ENCODE measurements around the gene NR5A1.

Gene NR5A1

DNA sequence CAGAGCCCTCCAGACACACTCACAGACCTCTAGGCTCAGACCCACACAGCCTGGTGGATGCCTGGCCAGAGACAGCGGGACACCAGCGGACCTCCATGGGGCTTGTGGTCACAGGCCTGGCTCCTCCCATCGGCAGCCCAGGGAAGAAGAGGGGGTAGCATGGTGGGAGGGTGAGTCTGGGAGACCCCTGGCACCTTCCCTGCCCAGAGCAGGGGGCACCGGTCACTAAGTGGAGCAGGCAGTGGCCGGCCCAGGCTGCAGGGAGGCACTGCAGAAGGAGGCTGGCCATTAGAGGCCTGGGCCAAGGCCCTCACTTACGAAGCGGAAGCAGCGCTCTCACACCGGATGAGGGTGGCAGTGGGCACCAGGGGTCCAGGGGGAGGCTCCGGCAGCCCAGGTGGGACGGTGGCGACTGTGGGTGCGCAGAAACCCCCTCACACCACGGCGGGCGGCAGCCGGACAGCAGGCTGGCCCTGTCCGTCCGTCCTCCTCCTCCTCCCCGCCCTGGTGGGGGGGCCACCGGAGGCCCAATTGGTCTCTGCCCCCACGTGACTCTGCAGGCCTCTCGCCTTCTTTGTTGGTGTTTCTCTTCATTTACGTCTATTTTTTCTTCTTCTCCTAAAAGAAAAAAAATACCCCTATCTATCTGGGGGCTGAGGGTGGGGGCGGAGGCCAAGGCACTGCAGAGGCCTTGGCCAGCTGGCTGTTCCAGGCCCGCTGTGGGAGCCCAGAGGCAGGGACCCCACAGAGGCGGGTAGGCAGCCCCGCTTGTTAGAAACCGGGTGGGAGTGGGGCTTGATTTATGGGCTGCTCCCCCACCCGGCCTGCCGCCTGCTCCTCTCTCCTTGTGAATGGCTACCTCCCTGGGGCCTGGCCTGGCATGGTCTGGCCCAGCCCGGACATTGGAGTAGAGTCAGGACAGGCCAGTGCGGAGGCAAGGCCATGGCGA, at the start of gene NR5A1:
TSS of gene NR5A1 (minus strand) at position 469 of the 949 bp plus-strand sequence. CDS start 4,004 bp downstream, outside the sequence.
- DNase-seq, result no peak

DNA sequence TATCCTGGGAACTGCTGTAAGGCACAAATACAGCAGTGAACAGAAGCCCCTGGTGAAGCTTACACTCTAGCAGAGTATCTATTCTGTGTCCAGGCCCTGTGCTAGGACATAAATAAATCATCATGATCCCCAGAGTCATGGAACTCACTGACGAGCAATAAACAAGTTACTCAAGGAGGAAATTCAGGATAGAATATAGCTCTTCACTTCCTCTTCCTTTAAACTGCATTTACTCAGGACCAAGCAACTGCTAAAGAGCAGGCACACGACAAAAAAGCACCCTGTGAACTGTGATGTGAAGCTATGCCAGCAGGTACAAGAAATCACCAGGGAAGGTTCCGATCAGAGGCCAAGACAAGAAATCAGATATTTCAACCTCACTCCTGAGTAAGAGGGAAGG, 47.8 kb upstream of the NR5A1 start:
- no peak for DNase-seq

DNA sequence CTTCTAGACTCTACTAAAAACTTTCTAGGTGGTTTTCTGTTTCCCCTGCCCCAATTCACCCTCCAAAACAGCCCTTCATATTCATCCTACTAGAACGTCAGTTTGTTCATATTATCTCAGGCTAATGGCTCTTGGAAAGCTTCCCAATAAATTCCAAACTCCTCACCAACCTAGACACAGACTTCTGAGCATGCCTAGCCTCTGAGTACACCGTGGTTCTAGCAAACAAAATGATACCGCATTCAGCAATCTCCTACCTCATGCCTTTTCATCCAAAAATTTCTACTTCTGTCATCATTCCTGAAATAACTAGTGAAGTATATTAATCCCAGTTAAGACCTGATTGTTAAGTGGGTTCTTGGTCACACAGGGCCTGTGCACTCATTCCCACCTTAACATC, 46.5 kb upstream of the NR5A1 start:
- DNase-seq, result no peak

GRCh38 chr9:124552273-124552605, 45.0 kb upstream of the NR5A1 start:
- DNase-seq, result no peak

GRCh38 chr9:124551472-124552272, 44.5 kb upstream of the NR5A1 start:
- peak; percentile 32 to 47 for DNase-seq

DNA sequence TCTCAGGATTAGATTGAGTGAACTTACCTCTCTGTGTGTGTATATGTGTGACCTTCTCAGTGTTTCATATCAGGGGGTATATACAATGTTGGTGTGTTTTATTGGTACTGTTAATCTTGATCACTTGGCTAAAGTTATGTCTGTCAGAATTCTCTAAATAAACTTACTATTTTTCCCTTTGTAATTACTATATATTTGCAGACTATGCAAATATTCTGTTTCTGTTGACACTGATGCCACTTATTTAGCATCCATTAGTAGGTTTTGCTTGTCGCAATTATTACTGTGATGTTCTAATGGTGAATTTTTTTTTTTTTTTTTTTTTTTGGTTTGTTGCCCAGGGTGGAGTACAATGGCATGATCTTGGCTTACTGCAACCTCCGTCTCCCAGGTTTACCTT, 42.9 kb upstream of the NR5A1 start:
- no peak for DNase-seq

- DNase-seq, result no peak
These were observed 41.8 kb upstream of the NR5A1 start for GRCh38 chr9:124549016-124549415.

DNA sequence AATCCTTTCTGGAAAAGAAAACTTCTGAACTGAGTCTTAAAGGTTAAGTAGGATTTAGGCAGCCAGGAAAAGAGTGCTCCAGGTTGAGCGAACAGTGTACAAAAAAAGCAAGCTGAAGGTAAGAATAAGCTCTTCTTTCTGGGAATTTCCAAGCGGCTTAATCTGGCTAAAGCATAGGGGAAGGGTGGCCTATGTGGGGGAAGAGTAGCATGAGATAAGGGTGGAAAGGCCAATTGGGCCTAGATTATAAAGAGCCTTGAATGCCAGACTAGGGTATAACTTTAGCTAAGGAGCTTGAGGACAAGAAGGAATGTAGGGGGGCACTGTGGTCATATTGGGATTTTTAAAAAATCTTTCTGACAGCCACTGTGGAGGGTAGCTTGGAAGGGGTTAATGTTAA, 37.3 kb upstream of the NR5A1 start:
- DNase-seq, result no peak

GRCh38 chr9:124541824-124542223, 34.6 kb upstream of the NR5A1 start:
- no peak for DNase-seq

DNA sequence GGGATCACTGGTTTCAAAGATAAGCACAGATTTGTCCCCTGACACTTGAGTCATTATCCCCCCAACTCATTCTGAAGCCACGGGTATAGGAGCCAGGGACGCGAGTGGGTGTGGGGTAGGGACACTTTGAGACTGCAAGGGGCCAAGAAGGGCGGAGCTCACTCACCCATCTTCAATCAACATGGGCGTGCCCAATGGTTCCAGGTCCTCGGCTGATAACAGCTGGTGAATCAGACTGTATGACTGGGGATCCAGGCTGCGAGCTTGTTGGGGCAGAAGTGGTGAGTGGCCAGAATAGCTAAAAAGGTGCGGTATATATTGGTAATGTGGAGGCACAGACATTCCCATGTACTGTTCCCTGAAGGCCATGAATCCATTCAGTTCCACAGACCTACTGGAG, 30.7 kb upstream of the NR5A1 start:
- no peak for DNase-seq

- DNase-seq, result no peak
These were observed 28.6 kb upstream of the NR5A1 start for GRCh38 chr9:124535846-124536245.

GRCh38 chr9:124532897-124533296, 25.7 kb upstream of the NR5A1 start:
- DNase-seq, result no peak

DNA sequence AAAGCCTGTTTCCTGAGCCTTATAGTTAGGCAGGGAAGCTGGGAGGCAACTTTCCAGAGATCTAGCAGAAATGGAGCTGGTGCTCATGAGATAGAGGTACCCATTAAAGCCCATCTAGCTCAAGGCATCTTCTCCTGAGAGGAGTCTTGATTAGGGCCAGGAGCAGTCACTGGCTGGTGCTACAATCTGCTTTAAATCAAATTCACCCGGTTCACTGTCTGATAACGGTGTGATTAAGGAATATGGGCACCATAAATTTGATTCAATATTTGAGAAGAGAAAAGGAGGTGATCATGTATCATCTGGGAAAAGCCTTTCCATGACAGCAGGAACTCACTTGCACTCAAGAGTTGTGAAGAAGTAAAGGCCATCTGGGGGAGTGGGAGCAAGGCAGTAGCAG, 23.9 kb upstream of the NR5A1 start:
- no peak for DNase-seq

DNA sequence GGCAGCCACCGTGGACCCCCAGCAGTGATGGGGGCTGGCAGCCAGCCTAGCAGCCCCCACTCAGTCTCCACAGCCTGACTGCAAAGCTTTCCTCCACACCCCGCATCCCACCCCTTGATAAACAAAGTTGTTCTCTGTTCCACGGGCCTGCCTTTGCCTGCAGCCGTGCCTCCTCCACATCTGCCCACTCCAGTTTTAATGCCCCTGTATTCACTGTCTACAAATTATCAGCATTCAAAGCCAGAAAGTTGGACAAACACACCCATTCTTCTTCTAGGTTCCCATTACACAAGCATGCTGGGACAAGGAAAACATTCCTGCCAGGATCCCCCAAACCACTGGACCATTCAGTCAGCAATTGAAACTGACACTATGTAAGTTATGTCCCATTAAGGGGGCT, 23.0 kb upstream of the NR5A1 start:
- DNase-seq, result no peak

GRCh38 chr9:124527781-124528180, 20.6 kb upstream of the NR5A1 start:
- no peak for DNase-seq

DNA sequence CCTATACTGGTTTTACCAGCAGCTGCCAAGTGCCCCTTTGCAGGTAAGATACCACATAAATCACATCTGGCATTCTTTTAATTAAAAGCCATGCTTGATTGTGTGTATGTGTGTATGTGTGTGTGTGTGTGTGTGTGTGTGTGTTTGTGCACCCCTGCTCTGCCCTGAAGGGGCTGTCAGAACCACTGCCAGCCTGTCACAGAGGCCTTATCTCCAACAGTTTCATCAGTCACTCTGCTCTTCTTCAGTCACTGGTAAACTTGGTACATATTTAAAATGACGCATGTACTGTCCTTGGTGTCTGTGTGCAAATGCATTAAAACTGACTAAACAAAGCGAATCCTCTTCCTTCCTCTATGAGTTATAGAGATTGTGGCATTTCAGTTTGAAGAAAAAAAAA, 19.0 kb upstream of the NR5A1 start:
- DNase-seq, result no peak

DNA sequence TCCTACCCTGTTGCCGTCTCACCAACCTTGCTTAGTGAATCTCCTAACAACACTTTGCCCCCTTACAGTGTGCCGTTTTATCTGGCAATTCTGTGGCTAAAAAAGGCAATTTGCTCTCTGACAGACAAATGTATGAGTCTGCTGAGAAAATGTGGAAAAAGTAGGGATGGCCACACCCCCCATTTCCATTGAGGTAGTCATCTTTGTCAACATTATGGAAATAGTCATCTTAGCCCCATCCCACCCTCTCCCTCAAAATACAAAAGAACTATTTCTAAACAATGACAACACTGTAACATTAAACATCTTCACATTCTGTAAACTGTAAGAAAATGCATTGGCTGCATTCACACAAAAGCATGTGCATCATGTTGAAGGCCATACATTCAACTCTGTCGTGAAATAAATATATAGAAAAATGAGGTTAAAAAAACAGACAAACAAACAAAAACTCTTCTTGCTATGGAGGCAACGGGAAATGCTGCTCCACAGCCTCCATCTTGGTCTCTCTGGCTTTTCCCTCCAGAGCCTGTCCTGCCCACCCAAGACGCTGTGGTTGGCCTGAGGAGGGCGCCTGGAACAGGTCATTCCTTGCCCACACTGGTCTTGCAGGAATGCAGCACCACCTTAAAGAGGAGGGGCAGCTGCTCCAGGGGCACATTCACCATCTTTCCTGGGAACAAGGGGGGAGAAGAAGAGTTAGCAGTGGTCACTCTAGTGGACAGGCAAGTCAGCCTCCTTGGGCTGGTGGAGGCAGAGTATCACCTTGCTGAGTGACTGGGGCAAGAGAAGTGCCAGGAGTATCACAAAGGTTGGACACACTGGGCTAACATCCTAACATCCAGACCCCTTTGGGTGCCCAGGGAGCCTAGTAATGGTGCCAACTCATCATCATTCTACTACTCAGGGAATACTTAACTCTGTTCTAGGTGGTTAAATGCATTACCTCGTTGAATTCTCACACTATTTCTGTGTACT, 15.2 kb upstream of the NR5A1 start:
- no peak for DNase-seq

DNA sequence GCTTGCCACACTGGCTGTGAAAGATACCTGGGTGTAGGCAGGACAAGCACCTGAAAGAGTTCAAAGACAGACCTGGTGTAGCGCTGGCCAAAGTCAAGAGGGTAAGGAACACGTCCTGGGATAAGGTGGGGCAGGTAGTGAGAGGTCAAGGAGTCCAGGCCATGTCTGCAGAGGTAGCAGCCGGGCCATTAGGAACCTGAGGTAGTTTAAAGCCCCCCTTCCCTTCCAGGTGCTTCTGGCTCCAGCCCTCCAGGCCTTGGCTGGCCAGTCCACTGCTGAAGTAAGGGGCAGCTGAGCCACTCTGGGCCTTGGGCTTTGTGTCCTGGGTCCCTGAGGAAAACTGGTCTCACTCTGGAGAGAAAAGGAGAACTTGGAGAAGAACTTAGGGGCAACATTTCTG, 13.9 kb upstream of the NR5A1 start:
- DNase-seq, result no peak

DNA sequence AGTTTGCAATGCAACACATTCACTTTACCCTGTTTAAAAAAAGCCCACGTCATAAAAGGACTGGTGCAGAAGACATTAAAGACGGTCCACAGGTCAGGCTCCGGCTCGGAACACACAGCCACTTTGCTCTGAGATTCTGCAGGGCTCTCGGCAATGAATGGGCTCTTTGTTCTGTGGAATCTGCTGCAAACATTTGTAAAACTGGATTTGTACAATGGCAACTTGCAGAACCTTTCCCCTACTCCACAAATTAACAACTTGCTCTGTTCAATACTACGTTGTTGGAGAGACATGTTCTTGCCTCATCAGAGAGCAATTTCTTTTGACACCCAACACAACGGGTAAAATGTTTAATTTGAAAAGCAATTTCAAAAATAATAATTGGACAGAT, 13.0 kb upstream of the NR5A1 start:
- DNase-seq, result no peak

- no peak for DNase-seq
These were observed 10.9 kb upstream of the NR5A1 start for GRCh38 chr9:124518116-124518515.

DNA sequence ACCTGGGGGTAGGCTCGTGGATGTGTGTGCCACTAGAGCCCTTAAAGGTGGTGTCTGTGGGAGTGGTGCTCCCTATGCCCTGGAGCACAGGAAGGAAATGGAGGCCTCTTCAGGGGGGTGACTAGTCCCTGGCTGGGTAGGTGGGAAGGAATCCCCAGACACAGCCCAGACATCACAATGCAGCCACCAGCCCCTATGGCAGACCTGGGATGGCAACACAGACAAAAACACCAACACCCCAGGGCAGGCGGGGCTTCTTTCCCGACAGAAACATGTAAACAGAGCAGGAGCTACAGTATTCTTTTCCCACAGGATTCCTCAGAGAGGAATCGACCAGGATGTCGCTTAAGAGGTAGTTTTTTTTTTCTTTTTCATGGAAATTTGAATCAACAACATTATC, 10.4 kb upstream of the NR5A1 start:
- no peak for DNase-seq

- DNase-seq, result no peak
These were observed 7.7 kb upstream of the NR5A1 start for GRCh38 chr9:124514874-124515273.

DNA sequence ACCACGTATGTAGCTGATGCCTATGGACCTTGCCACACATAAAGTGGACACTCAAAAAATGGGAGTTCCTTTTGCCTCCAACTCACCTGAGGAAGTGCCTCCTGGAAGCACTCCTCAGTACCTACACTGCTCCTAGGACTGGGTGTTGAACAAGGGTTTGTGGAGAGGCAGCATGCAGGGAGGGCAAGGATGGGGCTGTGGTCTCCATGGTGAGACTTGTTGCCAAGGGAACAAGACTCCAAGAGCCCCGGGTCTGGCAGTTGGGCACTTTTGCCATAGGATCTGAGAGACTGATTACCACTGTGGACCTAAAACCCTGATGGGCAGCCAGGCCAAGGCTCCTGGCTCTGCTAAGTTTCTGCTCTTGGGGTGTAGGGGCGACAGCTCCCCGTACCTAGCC, 6.9 kb upstream of the NR5A1 start:
- DNase-seq, result no peak

Data from AML-193 (cell line).